H1 (cell line): ENCODE data around the gene DTX4. TPM values are rescaled to one million over a fixed set of nuclear protein-coding genes. Genes with fewer than 3 reads are reported as not detected.

Experiments used
- BRCA1 ChIP-seq: IDR thresholded peaks from 2 replicates; pipeline ENCODE4 v1.6.1; 2012; ENCODE audit warnings: low read depth, low read length, improper control_type of control experiment
- CBX8 ChIP-seq: fragments of 300-800, 300-1000 bp; sonication (generic); IDR thresholded peaks from 2 replicates; pipeline ENCODE4 v1.7.1; 2016; ENCODE audit warnings: low read depth, low read length, borderline replicate concordance
- HDAC6 ChIP-seq: IDR thresholded peaks from one replicate; pipeline ENCODE4 v1.7.1; 2012; ENCODE audit warnings: low read depth, mild to moderate bottlenecking, inconsistent platforms, low read length, moderate library complexity
- JUND ChIP-seq: IDR thresholded peaks from 2 replicates; pipeline ENCODE4 v1.6.1; 2011; ENCODE audit warnings: mild to moderate bottlenecking, improper control_type of control experiment, low read length
- POU5F1 ChIP-seq: IDR thresholded peaks from 2 replicates; pipeline ENCODE4 v1.6.1; 2011; ENCODE audit warnings: low read depth, mild to moderate bottlenecking, low read length, moderate library complexity
- SIX5 ChIP-seq: IDR thresholded peaks from 2 replicates; pipeline ENCODE4 v1.6.1; 2011; ENCODE audit warnings: mild to moderate bottlenecking, low read depth, low read length
- SRF ChIP-seq: IDR thresholded peaks from 2 replicates; pipeline ENCODE4 v1.6.1; 2011; ENCODE audit warnings: mild to moderate bottlenecking, low read depth, low read length, moderate library complexity
- polyA plus RNA-seq, 7 experiments: library from polyadenylated mRNA; depleted of rRNA in 3 of 7; stranded (reverse) in 5 of 7; unstranded in 2 of 7; fragments of >200 nt in 5 of 7; fragments of 200-250 nt in 2 of 7; gene quantifications; 1 replicate in 5 of 7; 2 replicates in 1 of 7; 4 replicates in 1 of 7; pipeline versions ENCODE4 v1.2.1 to v1.2.3, GENCODE V29; 2011 to 2013; ENCODE audit warnings: missing spikeins in 2 of 7, mixed read lengths in 2 of 7
- total RNA-seq: library from RNA; stranded (reverse); fragmentation: NEBNext Ultra II Directional; extraction: Animal tissue kit (Norgen Biotek cat#: 25700); gene quantifications from 2 replicates; pipeline ENCODE4 v1.2.1, GENCODE V29; 2021
- TF ChIP-seq, protein P1 (sequence below): IDR thresholded peaks from 2 replicates; pipeline ENCODE4 v1.6.1; 2012; ENCODE audit warnings: inconsistent platforms

DTX4 gene
- total and polyA plus RNA-seq, 2 of the 8 experiments (the other 6 are each of a cell fraction or from before 2014, with no cell fraction given): 5.1 to 18.8 TPM

DNA sequence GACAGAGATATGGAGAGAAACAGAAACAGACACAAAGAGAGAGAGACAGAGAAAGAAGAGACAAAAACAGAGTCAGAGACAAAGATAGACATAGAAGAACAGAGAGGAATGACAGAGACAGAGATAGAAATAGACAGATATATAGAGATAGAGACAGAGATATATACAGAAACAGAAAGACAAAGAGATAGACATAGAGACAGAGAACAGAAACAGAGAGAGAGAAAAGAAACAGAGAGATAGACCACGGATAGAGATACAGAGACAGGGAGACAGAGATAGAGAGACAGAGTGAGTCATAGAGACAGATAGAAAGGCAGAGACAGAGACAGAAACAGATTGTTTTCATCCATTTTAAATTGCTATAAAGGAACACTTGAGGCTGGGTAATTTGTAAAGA is 53.1 kb downstream of the DTX4 start (continued):
- TF ChIP-seq POU5F1 (no peak), SRF (no peak), BRCA1 (no peak), CBX8 (no peak), SIX5 (no peak), JUND (no peak), HDAC6 (no peak)
- TF ChIP-seq, protein P1, sequence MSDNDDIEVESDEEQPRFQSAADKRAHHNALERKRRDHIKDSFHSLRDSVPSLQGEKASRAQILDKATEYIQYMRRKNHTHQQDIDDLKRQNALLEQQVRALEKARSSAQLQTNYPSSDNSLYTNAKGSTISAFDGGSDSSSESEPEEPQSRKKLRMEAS: no peak
